GM19351 (cell line): ENCODE measurements around the gene MCMBP.
"Not testable (repeated sequence)": the region's sequence is repeated elsewhere in the genome, so short reads cannot be mapped to it uniquely, and the experiment has no call there.

Source experiments
- ATAC-seq: cut with Tn5 transposase; IDR thresholded peaks from one replicate; pipeline ENCODE4 v1.9.1; 2021; ENCODE audit warnings: mild to moderate bottlenecking, moderate library complexity; ENCODE audit not compliant: unreplicated experiment

The MCMBP gene

GRCh38 chr10:119832951-119833350, 39.7 kb downstream of the MCMBP start:
- ATAC-seq = no peak

GRCh38 chr10:119831656-119832055, 41.0 kb downstream of the MCMBP start:
- no peak for ATAC-seq

- no peak for ATAC-seq
Observed at GRCh38 chr10:119830851-119831250, 41.8 kb downstream of the MCMBP start.

GRCh38 chr10:119829429-119829828, 43.2 kb downstream of the MCMBP start:
- no peak for ATAC-seq

- ATAC-seq = no peak
Observed at GRCh38 chr10:119827430-119827829, 45.2 kb downstream of the MCMBP start.

GRCh38 chr10:119826771-119827170, 45.9 kb downstream of the MCMBP start:
- no peak for ATAC-seq

- ATAC-seq = no peak
Observed at GRCh38 chr10:119824299-119824698, 48.3 kb downstream of the MCMBP start.

- ATAC-seq = no peak
Observed at GRCh38 chr10:119821182-119821581, 51.5 kb downstream of the MCMBP start.

GRCh38 chr10:119818889-119819270, 53.8 kb downstream of the MCMBP start:
- no peak for ATAC-seq

- no peak for ATAC-seq
Observed at GRCh38 chr10:119817991-119818888, 54.4 kb downstream of the MCMBP start.

GRCh38 chr10:119815671-119816070, 57.0 kb downstream of the MCMBP start:
- ATAC-seq = no peak

- no peak for ATAC-seq
Observed at GRCh38 chr10:119812684-119813083, 60.0 kb downstream of the MCMBP start.

GRCh38 chr10:119811122-119811521, 61.5 kb downstream of the MCMBP start:
- ATAC-seq = no peak

- peak; percentile 91 for ATAC-seq
Observed at GRCh38 chr10:119807960-119808697, 64.5 kb downstream of the MCMBP start.

- no peak for ATAC-seq
Observed at GRCh38 chr10:119806334-119807130, 66.1 kb downstream of the MCMBP start.

GRCh38 chr10:119805702-119806230, 66.9 kb downstream of the MCMBP start:
- ATAC-seq = no peak

- ATAC-seq = no peak
Observed at GRCh38 chr10:119803264-119803663, 69.4 kb downstream of the MCMBP start.

GRCh38 chr10:119801998-119802538, 70.6 kb downstream of the MCMBP start:
- ATAC-seq = peak; percentile 83

GRCh38 chr10:119801176-119801575, 71.5 kb downstream of the MCMBP start:
- no peak for ATAC-seq

GRCh38 chr10:119796039-119796438, 76.6 kb downstream of the MCMBP start:
- no peak for ATAC-seq

GRCh38 chr10:119795101-119795500, 77.5 kb downstream of the MCMBP start:
- not testable (repeated sequence) for ATAC-seq
